Fibroblast of pulmonary artery (primary cell): ENCODE measurements around the gene THADA.

Source experiments
- DNase-seq: peaks from one replicate; pipeline ENCODE4 v3.0.0-alpha.2; 2010; ENCODE audit warnings: low read depth
- H3K4me3 ChIP-seq: replicated peaks from 2 replicates; pipeline ENCODE4 v1.5.1; 2011; ENCODE audit warnings: low read depth, mild to moderate bottlenecking, control low read depth, low read length, moderate library complexity
- TF ChIP-seq, protein P1 (sequence below): IDR thresholded peaks from 2 replicates; pipeline ENCODE4 v1.5.1; 2011; ENCODE audit warnings: mild to moderate bottlenecking, control low read depth, low read length, inconsistent platforms; ENCODE audit errors: missing control alignments

Gene THADA

DNA sequence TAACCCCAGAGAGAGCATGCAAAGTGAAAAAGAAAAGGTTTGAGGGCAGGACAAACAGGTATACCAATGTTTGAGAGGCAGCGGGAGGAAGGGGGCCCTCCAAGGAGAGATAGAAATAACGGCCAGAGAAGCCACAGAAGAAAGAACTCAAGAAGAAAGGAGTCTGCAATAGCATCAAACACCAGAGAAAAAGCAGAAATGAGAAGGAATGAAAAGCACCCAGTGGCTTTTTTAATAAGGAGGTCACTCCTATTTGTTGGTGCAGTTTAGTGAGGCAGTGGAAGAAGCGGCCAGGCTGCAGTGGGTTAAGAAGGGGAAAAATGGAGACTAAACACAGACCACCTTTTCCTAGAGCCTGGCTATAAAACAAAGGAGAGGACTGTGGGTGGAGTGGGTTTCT is 177.2 kb downstream of the THADA start:
- no peak overlapping the region for H3K4me3 ChIP-seq
- no peak for DNase-seq
- TF ChIP-seq, protein P1, sequence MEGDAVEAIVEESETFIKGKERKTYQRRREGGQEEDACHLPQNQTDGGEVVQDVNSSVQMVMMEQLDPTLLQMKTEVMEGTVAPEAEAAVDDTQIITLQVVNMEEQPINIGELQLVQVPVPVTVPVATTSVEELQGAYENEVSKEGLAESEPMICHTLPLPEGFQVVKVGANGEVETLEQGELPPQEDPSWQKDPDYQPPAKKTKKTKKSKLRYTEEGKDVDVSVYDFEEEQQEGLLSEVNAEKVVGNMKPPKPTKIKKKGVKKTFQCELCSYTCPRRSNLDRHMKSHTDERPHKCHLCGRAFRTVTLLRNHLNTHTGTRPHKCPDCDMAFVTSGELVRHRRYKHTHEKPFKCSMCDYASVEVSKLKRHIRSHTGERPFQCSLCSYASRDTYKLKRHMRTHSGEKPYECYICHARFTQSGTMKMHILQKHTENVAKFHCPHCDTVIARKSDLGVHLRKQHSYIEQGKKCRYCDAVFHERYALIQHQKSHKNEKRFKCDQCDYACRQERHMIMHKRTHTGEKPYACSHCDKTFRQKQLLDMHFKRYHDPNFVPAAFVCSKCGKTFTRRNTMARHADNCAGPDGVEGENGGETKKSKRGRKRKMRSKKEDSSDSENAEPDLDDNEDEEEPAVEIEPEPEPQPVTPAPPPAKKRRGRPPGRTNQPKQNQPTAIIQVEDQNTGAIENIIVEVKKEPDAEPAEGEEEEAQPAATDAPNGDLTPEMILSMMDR, result no peak

DNA sequence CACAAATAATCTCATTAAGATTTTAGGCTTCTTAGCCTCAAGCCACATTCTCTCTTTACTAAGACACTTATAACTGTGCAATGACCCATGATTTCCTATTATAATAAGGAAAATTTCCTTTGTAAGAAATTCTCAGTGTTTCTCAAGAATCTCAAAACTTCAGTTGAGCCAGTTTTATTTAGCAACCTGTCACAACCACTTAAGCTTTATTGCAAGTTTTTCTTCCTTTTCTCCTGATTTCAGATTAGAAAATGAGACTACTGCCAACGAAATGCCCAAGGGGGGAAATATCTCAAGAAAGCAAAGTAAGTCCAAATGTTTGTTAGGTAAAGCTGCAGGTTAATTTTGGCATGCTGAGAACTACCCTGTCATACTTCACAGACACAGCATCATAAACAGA is 178.5 kb downstream of the THADA start:
- no peak for DNase-seq

GRCh38 chr2:43415592-43415991 is 180.2 kb downstream of the THADA start:
- TF ChIP-seq, protein P1, result no peak
- no peak for DNase-seq
- H3K4me3 ChIP-seq, result no peak overlapping the region

More for the DNA sequence above, 178.5 kb downstream of the THADA start:
- no peak overlapping the region for H3K4me3 ChIP-seq
- TF ChIP-seq, protein P1, result no peak

DNA sequence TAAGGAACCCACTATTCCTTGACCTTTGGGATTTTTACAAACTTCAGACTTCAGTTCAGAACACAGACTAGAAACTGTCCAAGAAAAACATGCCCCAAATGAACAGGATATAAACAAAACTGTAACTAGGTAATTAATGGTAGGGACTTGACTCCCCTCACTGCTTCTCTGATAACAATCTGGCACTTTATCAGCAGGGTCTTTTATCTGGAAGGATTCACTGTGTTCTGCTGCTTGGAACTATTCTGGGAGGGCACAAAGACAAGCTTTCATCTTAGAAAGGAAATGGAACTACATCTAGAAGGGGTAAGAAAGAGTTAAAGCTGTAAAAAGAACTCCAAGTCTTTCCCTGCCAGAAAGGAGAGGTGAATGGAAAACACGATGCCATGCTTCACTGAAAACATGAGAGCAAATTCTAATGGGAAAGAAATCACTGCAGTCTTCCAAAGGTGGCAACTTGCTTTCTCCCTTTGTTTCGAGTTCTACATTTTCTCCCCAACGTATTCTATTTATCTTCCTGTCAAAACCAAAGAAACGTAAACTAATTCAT is 181.2 kb downstream of the THADA start:
- DNase-seq, result no peak
- H3K4me3 ChIP-seq, result no peak overlapping the region
- TF ChIP-seq, protein P1, result no peak

GRCh38 chr2:43414033-43414432 is 181.8 kb downstream of the THADA start:
- no peak for DNase-seq
- TF ChIP-seq, protein P1, result no peak
- no peak overlapping the region for H3K4me3 ChIP-seq

- peak; percentile 41 for DNase-seq
- H3K4me3 ChIP-seq, result no peak overlapping the region
- TF ChIP-seq, protein P1, result no peak
Observed at GRCh38 chr2:43412114-43412753, 183.6 kb downstream of the THADA start.
